ENCODE data around the gene AGTRAP. TPM values are rescaled to one million over a fixed set of nuclear protein-coding genes. Genes with fewer than 3 reads are reported as not detected.

AGTRAP gene
- total RNA-seq, 1 donor from 2014 or later: 36.5 TPM

- intact Hi-C loops (cut with micrococcal nuclease): no loop called here
Observed at GRCh38 chr1:11761285-11761684, 25.3 kb downstream of the AGTRAP start.

GRCh38 chr1:11761988-11762406 lies 26.1 kb downstream of the AGTRAP start, which contains the start of gene C1orf167:
TSS of gene C1orf167 (plus strand) at chr1:11762193. CDS start at chr1:11764401, 2,208 bp downstream.
- intact Hi-C loops (cut with micrococcal nuclease): no loop called here

- intact Hi-C loops (cut with micrococcal nuclease): no loop called here
Observed at GRCh38 chr1:11764115-11764514, 28.2 kb downstream of the AGTRAP start.

GRCh38 chr1:11764519-11764918 lies 28.6 kb downstream of the AGTRAP start:
- intact Hi-C loops (cut with micrococcal nuclease): no loop called here

GRCh38 chr1:11765661-11766428 lies 29.9 kb downstream of the AGTRAP start:
- intact Hi-C loops (cut with micrococcal nuclease): no loop called here

GRCh38 chr1:11766429-11766776 lies 30.5 kb downstream of the AGTRAP start:
- intact Hi-C loops (cut with micrococcal nuclease): no loop called here

GRCh38 chr1:11767922-11768704 lies 32.2 kb downstream of the AGTRAP start:
- intact Hi-C loops (cut with micrococcal nuclease): no loop called here

- intact Hi-C loops (cut with micrococcal nuclease): no loop called here
Observed at GRCh38 chr1:11768821-11769220, 32.9 kb downstream of the AGTRAP start.

- intact Hi-C loops (cut with micrococcal nuclease): no loop called here
Observed at GRCh38 chr1:11769274-11769673, 33.3 kb downstream of the AGTRAP start.

GRCh38 chr1:11770011-11770410 lies 34.1 kb downstream of the AGTRAP start:
- intact Hi-C loops (cut with micrococcal nuclease): no loop called here

GRCh38 chr1:11771481-11772043 lies 35.6 kb downstream of the AGTRAP start:
- intact Hi-C loops (cut with micrococcal nuclease): no loop called here

- intact Hi-C loops (cut with micrococcal nuclease): no loop called here
Observed at GRCh38 chr1:11772458-11772857, 36.5 kb downstream of the AGTRAP start.

- intact Hi-C loops (cut with micrococcal nuclease): no loop called here
Observed at GRCh38 chr1:11774753-11775152, 38.8 kb downstream of the AGTRAP start.

GRCh38 chr1:11777658-11778322 lies 41.9 kb downstream of the AGTRAP start:
- intact Hi-C loops (cut with micrococcal nuclease): no loop called here

- intact Hi-C loops (cut with micrococcal nuclease): no loop called here
Observed at GRCh38 chr1:11778336-11778735, 42.4 kb downstream of the AGTRAP start.

GRCh38 chr1:11778844-11779623 lies 43.1 kb downstream of the AGTRAP start:
- intact Hi-C loops (cut with micrococcal nuclease): no loop called here

GRCh38 chr1:11779715-11780379 lies 43.9 kb downstream of the AGTRAP start:
- intact Hi-C loops (cut with micrococcal nuclease): no loop called here

GRCh38 chr1:11780380-11781147 lies 44.6 kb downstream of the AGTRAP start:
- intact Hi-C loops (cut with micrococcal nuclease): no loop called here

GRCh38 chr1:11781297-11781696 lies 45.4 kb downstream of the AGTRAP start:
- intact Hi-C loops (cut with micrococcal nuclease): no loop called here

All from T-helper 2 cell treated with Interferon-gamma antibody and Interleukin-4, amounts not matched to agents 100 ng/mL and 5 ng/mL, for 36 hours (primary cell).